ENCODE data around the gene DCD. TPM values are rescaled to one million over a fixed set of nuclear protein-coding genes. Genes with fewer than 3 reads are reported as not detected.

DCD gene
- total RNA-seq, 1 donor from 2014 or later = not detected

GRCh38 chr12:54629925-54630324, 18.2 kb downstream of the DCD start:
- FAIRE-seq = no peak
- no peaks in the 10 kb centered on the region for H3K27me3 ChIP-seq (ENCODE audit: insufficient read depth, low read length)
- no peak overlapping the region for H3K9ac ChIP-seq (ENCODE audit: low read length)
- TF ChIP-seq, protein P1, sequence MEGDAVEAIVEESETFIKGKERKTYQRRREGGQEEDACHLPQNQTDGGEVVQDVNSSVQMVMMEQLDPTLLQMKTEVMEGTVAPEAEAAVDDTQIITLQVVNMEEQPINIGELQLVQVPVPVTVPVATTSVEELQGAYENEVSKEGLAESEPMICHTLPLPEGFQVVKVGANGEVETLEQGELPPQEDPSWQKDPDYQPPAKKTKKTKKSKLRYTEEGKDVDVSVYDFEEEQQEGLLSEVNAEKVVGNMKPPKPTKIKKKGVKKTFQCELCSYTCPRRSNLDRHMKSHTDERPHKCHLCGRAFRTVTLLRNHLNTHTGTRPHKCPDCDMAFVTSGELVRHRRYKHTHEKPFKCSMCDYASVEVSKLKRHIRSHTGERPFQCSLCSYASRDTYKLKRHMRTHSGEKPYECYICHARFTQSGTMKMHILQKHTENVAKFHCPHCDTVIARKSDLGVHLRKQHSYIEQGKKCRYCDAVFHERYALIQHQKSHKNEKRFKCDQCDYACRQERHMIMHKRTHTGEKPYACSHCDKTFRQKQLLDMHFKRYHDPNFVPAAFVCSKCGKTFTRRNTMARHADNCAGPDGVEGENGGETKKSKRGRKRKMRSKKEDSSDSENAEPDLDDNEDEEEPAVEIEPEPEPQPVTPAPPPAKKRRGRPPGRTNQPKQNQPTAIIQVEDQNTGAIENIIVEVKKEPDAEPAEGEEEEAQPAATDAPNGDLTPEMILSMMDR (IDR thresholded peaks at IDR 0.05; ENCODE audit: insufficient read depth, low read depth, low read length) = no peak
- TF ChIP-seq EZH2 (IDR thresholded peaks at IDR 0.05; ENCODE audit: insufficient read depth, low read length) = no peak
- H2AFZ ChIP-seq (ENCODE audit: low read depth, low read length) = no peak overlapping the region
- H3K79me2 ChIP-seq (ENCODE audit: insufficient read depth, low read length) = no peaks in the 10 kb centered on the region
- H4K20me1 ChIP-seq (ENCODE audit: insufficient read depth, low read length) = no peaks in the 10 kb centered on the region
- peaks cover 25% of the 10 kb centered on the region for H3K27me3 Mint-ChIP-seq (ENCODE audit: low read depth, unreplicated experiment)
- H3K9me3 Mint-ChIP-seq (ENCODE audit: unreplicated experiment) = peaks cover 16% of the 10 kb centered on the region
- H3K4me1 Mint-ChIP-seq (ENCODE audit: low read depth, unreplicated experiment) = no peaks in the 10 kb centered on the region
- H3K4me2 ChIP-seq (ENCODE audit: low read length) = no peak overlapping the region
- no peaks in the 10 kb centered on the region for H3K36me3 ChIP-seq (ENCODE audit: insufficient read depth, low read length)
- H3K27ac ChIP-seq (ENCODE audit: low read depth, low read length) = no peak overlapping the region
- H3K4me1 ChIP-seq (ENCODE audit: insufficient read depth, low read length) = no peaks in the 10 kb centered on the region
- no peak overlapping the region for H3K27ac Mint-ChIP-seq (ENCODE audit: unreplicated experiment)
- H3K4me3 ChIP-seq (ENCODE audit: insufficient read depth, low read depth, low read length) = no peak overlapping the region
- no peak for DNase-seq (ENCODE audit: low read depth)
- no peaks in the 10 kb centered on the region for H3K9me3 ChIP-seq (ENCODE audit: insufficient read depth, low read depth, low read length)
- no peak overlapping the region for H3K4me3 Mint-ChIP-seq (ENCODE audit: unreplicated experiment)
- H3K36me3 Mint-ChIP-seq (ENCODE audit: low read depth, unreplicated experiment) = no peaks in the 10 kb centered on the region

DNA sequence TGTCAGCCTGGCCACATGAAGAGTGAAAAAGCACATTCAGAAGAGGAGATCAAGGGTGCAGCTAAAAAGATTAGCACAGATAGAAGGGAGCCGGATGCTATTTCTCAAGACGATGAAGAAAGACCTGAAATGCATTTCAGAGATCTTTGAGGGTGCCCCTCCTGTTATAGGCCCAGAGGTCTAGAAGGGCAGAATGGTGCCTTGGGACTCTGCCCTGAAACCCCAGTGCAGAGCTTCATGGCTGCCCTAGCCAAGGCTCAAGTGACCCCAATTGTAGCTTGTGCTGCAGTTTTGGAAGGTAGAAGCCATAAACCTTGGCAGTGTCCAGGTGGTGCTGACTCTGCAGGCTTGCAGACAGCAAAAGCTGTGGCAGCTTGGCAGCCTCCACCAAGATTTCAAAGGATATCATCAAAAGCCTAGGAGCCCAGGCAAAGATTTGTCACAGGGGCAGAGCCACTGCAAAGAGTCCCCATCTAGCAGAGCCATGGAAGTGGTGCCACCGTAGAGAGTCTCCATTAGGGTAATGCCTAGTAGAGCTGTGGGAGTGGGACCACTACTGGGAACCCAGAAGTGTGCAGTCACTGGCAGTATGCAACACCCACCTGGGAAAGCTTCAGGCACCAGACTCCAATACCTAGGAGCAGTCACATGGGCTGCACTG, 19.8 kb downstream of the DCD start:
- Histone ChIP-seq H3K4me1 (ENCODE audit: insufficient read depth, low read length) (no peaks in the 10 kb centered on the region), H3K4me3 (ENCODE audit: insufficient read depth, low read depth, low read length) (no peak overlapping the region), H3K79me2 (ENCODE audit: insufficient read depth, low read length) (no peaks in the 10 kb centered on the region), H3K27me3 (ENCODE audit: insufficient read depth, low read length) (no peaks in the 10 kb centered on the region), H3K27ac (ENCODE audit: low read depth, low read length) (no peak overlapping the region), H3K4me2 (ENCODE audit: low read length) (no peak overlapping the region), H3K36me3 (ENCODE audit: insufficient read depth, low read length) (no peaks in the 10 kb centered on the region), H3K9ac (ENCODE audit: low read length) (no peak overlapping the region), H4K20me1 (ENCODE audit: insufficient read depth, low read length) (no peaks in the 10 kb centered on the region), H2AFZ (ENCODE audit: low read depth, low read length) (no peak overlapping the region), H3K9me3 (ENCODE audit: insufficient read depth, low read depth, low read length) (no peaks in the 10 kb centered on the region)
- H3K4me3 Mint-ChIP-seq (ENCODE audit: unreplicated experiment) = no peak overlapping the region
- peaks cover 13% of the 10 kb centered on the region for H3K27me3 Mint-ChIP-seq (ENCODE audit: low read depth, unreplicated experiment)
- TF ChIP-seq, protein P1 (IDR thresholded peaks at IDR 0.05; ENCODE audit: insufficient read depth, low read depth, low read length) = no peak
- no peak for TF ChIP-seq EZH2 (IDR thresholded peaks at IDR 0.05; ENCODE audit: insufficient read depth, low read length)
- H3K36me3 Mint-ChIP-seq (ENCODE audit: low read depth, unreplicated experiment) = no peaks in the 10 kb centered on the region
- DNase-seq (ENCODE audit: low read depth) (no peak), FAIRE-seq (no peak)
- H3K9me3 Mint-ChIP-seq (ENCODE audit: unreplicated experiment) = peaks cover 12% of the 10 kb centered on the region
- no peak overlapping the region for H3K27ac Mint-ChIP-seq (ENCODE audit: unreplicated experiment)
- no peaks in the 10 kb centered on the region for H3K4me1 Mint-ChIP-seq (ENCODE audit: low read depth, unreplicated experiment)

DNA sequence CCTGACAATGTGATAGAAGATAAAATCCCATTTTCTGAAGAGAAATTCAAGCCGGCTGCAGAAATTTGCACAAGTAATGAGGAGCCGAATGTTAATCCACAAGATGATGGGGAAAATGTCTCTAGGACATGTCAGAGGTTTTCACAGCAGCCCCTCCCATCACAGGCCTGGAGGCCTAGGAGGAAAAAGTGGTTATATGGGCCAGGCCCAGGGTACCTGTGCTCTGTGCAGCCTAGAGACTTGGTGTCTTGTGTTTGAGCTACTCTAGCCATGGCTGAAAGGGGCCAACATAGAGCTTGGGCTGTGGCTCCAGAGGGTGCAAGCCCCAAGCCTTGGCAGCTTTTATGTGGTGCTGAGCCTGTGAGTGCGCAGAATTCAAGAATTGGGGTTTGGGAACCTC, 20.9 kb downstream of the DCD start:
- Histone ChIP-seq H4K20me1 (ENCODE audit: insufficient read depth, low read length) (no peaks in the 10 kb centered on the region), H3K36me3 (ENCODE audit: insufficient read depth, low read length) (no peaks in the 10 kb centered on the region), H3K27me3 (ENCODE audit: insufficient read depth, low read length) (no peaks in the 10 kb centered on the region), H2AFZ (ENCODE audit: low read depth, low read length) (no peak overlapping the region), H3K4me1 (ENCODE audit: insufficient read depth, low read length) (no peaks in the 10 kb centered on the region), H3K27ac (ENCODE audit: low read depth, low read length) (no peak overlapping the region), H3K4me2 (ENCODE audit: low read length) (no peak overlapping the region), H3K79me2 (ENCODE audit: insufficient read depth, low read length) (no peaks in the 10 kb centered on the region), H3K4me3 (ENCODE audit: insufficient read depth, low read depth, low read length) (no peak overlapping the region), H3K9ac (ENCODE audit: low read length) (no peak overlapping the region), H3K9me3 (ENCODE audit: insufficient read depth, low read depth, low read length) (no peaks in the 10 kb centered on the region)
- Mint-ChIP-seq H3K4me1 (ENCODE audit: low read depth, unreplicated experiment) (no peaks in the 10 kb centered on the region), H3K27ac (ENCODE audit: unreplicated experiment) (no peak overlapping the region), H3K9me3 (ENCODE audit: unreplicated experiment) (peaks cover 12% of the 10 kb centered on the region), H3K4me3 (ENCODE audit: unreplicated experiment) (no peak overlapping the region), H3K27me3 (ENCODE audit: low read depth, unreplicated experiment) (peaks cover 4% of the 10 kb centered on the region), H3K36me3 (ENCODE audit: low read depth, unreplicated experiment) (no peaks in the 10 kb centered on the region)
- FAIRE-seq (no peak), DNase-seq (ENCODE audit: low read depth) (no peak)
- TF ChIP-seq, protein P1 (IDR thresholded peaks at IDR 0.05; ENCODE audit: insufficient read depth, low read depth, low read length) = no peak
- no peak for TF ChIP-seq EZH2 (IDR thresholded peaks at IDR 0.05; ENCODE audit: insufficient read depth, low read length)

Data from astrocyte (in vitro differentiated cells and primary cell).